DOHH2 (cell line): ENCODE data around the gene MEGF10.

Experiments used
- H3F3A ChIP-seq: fragments of 200-600 bp; sonication (generic), shearing (Covaris generic); 2 replicates; pipeline ENCODE4 v1.6.0; 2016; ENCODE audit warnings: antibody characterized with exemption, mild to moderate bottlenecking; ENCODE audit not compliant: control insufficient read depth, insufficient read depth
- H3K27ac ChIP-seq: fragments of 200-600 bp; sonication (generic); 2 replicates; pipeline ENCODE4 v1.5.1; 2014; ENCODE audit warnings: low read depth, mild to moderate bottlenecking, low read length, moderate library complexity
- H3K27me3 ChIP-seq: fragments of 200-600 bp; sonication (generic); 2 replicates; pipeline ENCODE4 v1.6.1; 2014; ENCODE audit warnings: mild to moderate bottlenecking, low read length, mixed read lengths; ENCODE audit not compliant: control insufficient read depth
- H3K36me3 ChIP-seq: fragments of 200-600 bp; sonication (generic); 2 replicates; pipeline ENCODE4 v1.6.1; 2014; ENCODE audit warnings: mild to moderate bottlenecking, low read length, moderate library complexity, mixed read lengths; ENCODE audit not compliant: control insufficient read depth
- H3K4me1 ChIP-seq: fragments of 200-600 bp; sonication (generic); 2 replicates; pipeline ENCODE4 v1.6.1; 2014; ENCODE audit warnings: mild to moderate bottlenecking, low read length, mixed read lengths; ENCODE audit not compliant: control insufficient read depth
- H3K4me2 ChIP-seq: fragments of 200-600 bp; sonication (generic); 2 replicates; pipeline ENCODE4 v1.6.0; 2014; ENCODE audit warnings: mild to moderate bottlenecking, low read length, moderate library complexity
- H3K4me3 ChIP-seq: fragments of 200-600 bp; sonication (generic); 2 replicates; pipeline ENCODE4 v1.5.1; 2014; ENCODE audit warnings: mild to moderate bottlenecking, low read length, mixed read lengths
- H3K79me2 ChIP-seq: fragments of 200-600 bp; sonication (generic); 2 replicates; pipeline ENCODE4 v1.6.1; 2014; ENCODE audit warnings: mild to moderate bottlenecking, low read length, mixed read lengths; ENCODE audit not compliant: control insufficient read depth
- H3K9me2 ChIP-seq: fragments of 200-600 bp; sonication (generic); replicated peaks from 2 replicates; pipeline ENCODE4 v1.6.1; 2014; ENCODE audit warnings: mild to moderate bottlenecking, low read length, mixed read lengths; ENCODE audit not compliant: control insufficient read depth
- H3K9me3 ChIP-seq: fragments of 200-600 bp; sonication (generic); 2 replicates; pipeline ENCODE4 v1.6.1; 2014; ENCODE audit warnings: antibody characterized with exemption, low read length, mixed read lengths; ENCODE audit not compliant: control insufficient read depth, insufficient read depth
- H4K20me1 ChIP-seq: fragments of 200-600 bp; sonication (generic); 2 replicates; pipeline ENCODE4 v1.6.0; 2014; ENCODE audit warnings: low read depth, mild to moderate bottlenecking, antibody characterized with exemption, low read length, moderate library complexity; ENCODE audit not compliant: control insufficient read depth, insufficient read depth
- EZH2phosphoT487 ChIP-seq: fragments of 200-600 bp; sonication (generic); IDR thresholded peaks from 2 replicates; pipeline ENCODE4 v1.6.1; 2017; ENCODE audit warnings: borderline replicate concordance, mild to moderate bottlenecking, antibody characterized with exemption, low read length, moderate library complexity, mixed read lengths
- TF ChIP-seq, protein P1 (sequence below): fragments of 200-600 bp; sonication (generic); IDR thresholded peaks from one replicate; pipeline ENCODE4 v1.5.1; 2014; ENCODE audit warnings: antibody characterized with exemption, mild to moderate bottlenecking, low read depth, low read length; ENCODE audit not compliant: poor library complexity, severe bottlenecking

MEGF10 gene

DNA sequence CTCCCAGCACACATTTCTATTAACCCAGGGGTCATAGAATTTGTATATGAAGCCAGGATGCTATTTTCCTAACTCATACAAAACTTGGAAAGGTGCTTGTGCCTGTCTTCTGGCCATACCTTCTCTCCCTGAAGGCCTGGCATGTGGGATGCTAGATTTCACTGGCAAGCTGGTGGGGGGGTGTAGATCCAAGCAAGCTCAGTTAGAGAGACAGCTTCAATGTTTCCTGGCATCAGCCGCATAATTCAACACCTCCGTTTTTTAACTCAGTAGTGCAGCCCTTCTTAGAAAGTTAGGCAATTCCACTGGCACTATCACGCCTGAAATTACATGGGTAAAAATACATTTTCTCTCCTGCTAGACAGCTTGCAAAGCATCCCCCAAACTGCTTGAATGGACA, 51.8 kb downstream of the MEGF10 start:
- no peaks in the 10 kb centered on the region for H4K20me1 ChIP-seq
- H3K4me1 ChIP-seq: no peaks in the 10 kb centered on the region
- H3K4me3 ChIP-seq: no peak overlapping the region
- TF ChIP-seq, protein P1, sequence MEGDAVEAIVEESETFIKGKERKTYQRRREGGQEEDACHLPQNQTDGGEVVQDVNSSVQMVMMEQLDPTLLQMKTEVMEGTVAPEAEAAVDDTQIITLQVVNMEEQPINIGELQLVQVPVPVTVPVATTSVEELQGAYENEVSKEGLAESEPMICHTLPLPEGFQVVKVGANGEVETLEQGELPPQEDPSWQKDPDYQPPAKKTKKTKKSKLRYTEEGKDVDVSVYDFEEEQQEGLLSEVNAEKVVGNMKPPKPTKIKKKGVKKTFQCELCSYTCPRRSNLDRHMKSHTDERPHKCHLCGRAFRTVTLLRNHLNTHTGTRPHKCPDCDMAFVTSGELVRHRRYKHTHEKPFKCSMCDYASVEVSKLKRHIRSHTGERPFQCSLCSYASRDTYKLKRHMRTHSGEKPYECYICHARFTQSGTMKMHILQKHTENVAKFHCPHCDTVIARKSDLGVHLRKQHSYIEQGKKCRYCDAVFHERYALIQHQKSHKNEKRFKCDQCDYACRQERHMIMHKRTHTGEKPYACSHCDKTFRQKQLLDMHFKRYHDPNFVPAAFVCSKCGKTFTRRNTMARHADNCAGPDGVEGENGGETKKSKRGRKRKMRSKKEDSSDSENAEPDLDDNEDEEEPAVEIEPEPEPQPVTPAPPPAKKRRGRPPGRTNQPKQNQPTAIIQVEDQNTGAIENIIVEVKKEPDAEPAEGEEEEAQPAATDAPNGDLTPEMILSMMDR: no peak
- TF ChIP-seq EZH2phosphoT487: no peak
- peaks cover 3% of the 10 kb centered on the region; the same call in 1 of the 2 replicates for H3K27me3 ChIP-seq
- H3K9me2 ChIP-seq: no peaks in the 10 kb centered on the region
- no peaks in the 10 kb centered on the region for H3K36me3 ChIP-seq
- no peak overlapping the region for H3K27ac ChIP-seq
- H3K9me3 ChIP-seq: no peaks in the 10 kb centered on the region
- no peak overlapping the region for H3K4me2 ChIP-seq
- no peaks in the 10 kb centered on the region for H3K79me2 ChIP-seq
- no peaks in the 10 kb centered on the region for H3F3A ChIP-seq

DNA sequence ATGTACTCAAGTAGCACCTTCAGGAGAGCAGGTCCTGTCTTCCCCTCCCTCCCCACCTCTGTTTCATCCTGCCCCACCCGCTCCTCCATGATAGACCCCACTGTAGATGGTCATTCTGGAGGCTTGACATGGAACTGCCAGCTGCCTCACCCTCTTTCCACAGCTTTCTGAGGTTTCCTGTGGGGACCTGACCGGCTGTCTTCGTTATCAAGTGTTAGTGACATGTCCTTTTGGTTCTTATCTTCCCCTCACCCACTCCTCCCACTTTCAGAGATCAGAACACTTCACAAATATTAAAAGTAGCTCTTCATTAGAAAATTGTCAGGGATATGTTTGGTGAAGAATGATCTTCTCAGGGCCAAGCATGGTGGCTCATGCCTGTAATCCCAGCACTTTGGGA, 52.7 kb downstream of the MEGF10 start:
- no peaks in the 10 kb centered on the region for H3K4me1 ChIP-seq
- H3K4me2 ChIP-seq: no peak overlapping the region
- H3K27ac ChIP-seq: no peak overlapping the region
- no peak for TF ChIP-seq EZH2phosphoT487
- TF ChIP-seq, protein P1: no peak
- no peaks in the 10 kb centered on the region for H3K36me3 ChIP-seq
- no peaks in the 10 kb centered on the region for H3K9me3 ChIP-seq
- no peaks in the 10 kb centered on the region for H3F3A ChIP-seq
- H4K20me1 ChIP-seq: no peaks in the 10 kb centered on the region
- no peaks in the 10 kb centered on the region for H3K9me2 ChIP-seq
- H3K27me3 ChIP-seq: peaks cover 3% of the 10 kb centered on the region; the same call in 1 of the 2 replicates
- H3K79me2 ChIP-seq: no peaks in the 10 kb centered on the region
- H3K4me3 ChIP-seq: no peak overlapping the region

DNA sequence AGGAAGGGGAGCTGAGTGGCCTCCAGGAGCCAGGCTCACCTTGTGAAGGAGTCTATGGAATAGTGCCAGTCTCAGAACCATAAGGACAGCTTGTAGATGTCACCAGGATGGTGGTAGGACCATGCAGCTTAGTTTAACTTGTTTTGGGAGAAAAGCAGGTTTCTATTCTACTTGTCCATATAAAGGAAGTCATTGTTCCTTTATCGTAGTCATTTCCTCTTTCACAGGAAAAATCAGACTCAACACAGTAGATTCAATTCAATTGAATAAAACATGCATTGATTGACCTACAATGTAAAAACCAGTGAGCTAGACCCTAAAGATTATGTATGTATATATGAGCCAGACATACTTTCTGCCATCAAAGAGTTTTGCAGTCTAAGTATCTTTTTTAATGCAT, 53.3 kb downstream of the MEGF10 start:
- no peaks in the 10 kb centered on the region for H3F3A ChIP-seq
- H3K79me2 ChIP-seq: no peaks in the 10 kb centered on the region
- H3K27ac ChIP-seq: no peak overlapping the region
- H3K27me3 ChIP-seq: peaks cover 3% of the 10 kb centered on the region; the same call in 1 of the 2 replicates
- H3K9me2 ChIP-seq: no peaks in the 10 kb centered on the region
- H3K9me3 ChIP-seq: no peaks in the 10 kb centered on the region
- H3K4me3 ChIP-seq: no peak overlapping the region
- H3K36me3 ChIP-seq: no peaks in the 10 kb centered on the region
- TF ChIP-seq EZH2phosphoT487: no peak
- TF ChIP-seq, protein P1: no peak
- H3K4me2 ChIP-seq: no peak overlapping the region
- H3K4me1 ChIP-seq: no peaks in the 10 kb centered on the region
- no peaks in the 10 kb centered on the region for H4K20me1 ChIP-seq
